ENCODE data around the gene GLIPR2.
A peak's percentile ranks its signal among the peaks of the same experiment; 100 is the strongest.

The GLIPR2 gene

GRCh38 chr9:36138901-36139300 is 2.4 kb downstream of the GLIPR2 start:
- ChIA-PET POLR2A (no interaction called here), CTCF (interaction anchor here (1.5 to 6.3 kb wide), 2 partner anchors 23 to 26 kb away, joined by 3 to 45 read pairs; no protein-coding TSS in a partner anchor)
- no peak for TF ChIP-seq CTCF (IDR thresholded peaks at IDR 0.05; ENCODE audit: insufficient read depth, low read length, missing control alignments)
- no peak for DNase-seq (ENCODE audit: low read depth, low spot score)
- H3K4me3 ChIP-seq (ENCODE audit: low read depth, low read length): no peak overlapping the region

- POLR2A ChIA-PET: interaction anchor here (0.6 kb wide), 1 partner anchor 25 kb away, joined by 3 read pairs; no protein-coding TSS in a partner anchor
- DNase-seq (ENCODE audit: low read depth, low spot score): no peak
- H3K4me3 ChIP-seq (ENCODE audit: low read depth, low read length): no peak overlapping the region
- CTCF ChIA-PET: interaction anchor here (0.7 to 6.3 kb wide), 8 partner anchors 9 to 186 kb away, joined by 3 to 45 read pairs (median 3); no protein-coding TSS in a partner anchor
- TF ChIP-seq CTCF (IDR thresholded peaks at IDR 0.05; ENCODE audit: insufficient read depth, low read length, missing control alignments): no peak
Observed at GRCh38 chr9:36140086-36141084, 3.9 kb downstream of the GLIPR2 start.

- DNase-seq (ENCODE audit: low read depth, low spot score): no peak
- peak; percentile 48 for TF ChIP-seq CTCF (IDR thresholded peaks at IDR 0.05; ENCODE audit: insufficient read depth, low read length, missing control alignments)
- no peak overlapping the region for H3K4me3 ChIP-seq (ENCODE audit: low read depth, low read length)
- POLR2A ChIA-PET: interaction anchor here (0.6 kb wide), 1 partner anchor 24 kb away, joined by 3 read pairs; no protein-coding TSS in a partner anchor
- CTCF ChIA-PET: interaction anchor here (0.8 to 6.3 kb wide), 4 partner anchors 10 to 51 kb away, joined by 3 to 45 read pairs (median 4); no protein-coding TSS in a partner anchor
Observed at GRCh38 chr9:36141288-36141687, 4.8 kb downstream of the GLIPR2 start.

- no peak overlapping the region for H3K4me3 ChIP-seq (ENCODE audit: low read depth, low read length)
- no peak for DNase-seq (ENCODE audit: low read depth, low spot score)
- ChIA-PET POLR2A (no interaction called here), CTCF (interaction anchor here (0.8 to 6.3 kb wide), 3 partner anchors 9 to 23 kb away, joined by 3 to 45 read pairs (median 3); no protein-coding TSS in a partner anchor)
- no peak for TF ChIP-seq CTCF (IDR thresholded peaks at IDR 0.05; ENCODE audit: insufficient read depth, low read length, missing control alignments)
Observed at GRCh38 chr9:36141761-36142160, 5.2 kb downstream of the GLIPR2 start.

GRCh38 chr9:36142510-36143244 is 6.1 kb downstream of the GLIPR2 start:
- CTCF ChIA-PET: interaction anchor here (1.2 to 6.3 kb wide), 3 partner anchors 22 to 49 kb away, joined by 3 to 45 read pairs (median 4); no protein-coding TSS in a partner anchor
- no peak for DNase-seq (ENCODE audit: low read depth, low spot score)
- no peak overlapping the region for H3K4me3 ChIP-seq (ENCODE audit: low read depth, low read length)
- TF ChIP-seq CTCF (IDR thresholded peaks at IDR 0.05; ENCODE audit: insufficient read depth, low read length, missing control alignments): no peak
- POLR2A ChIA-PET: interaction anchor here (0.9 kb wide), 1 partner anchor 24 kb away, joined by 4 read pairs; no protein-coding TSS in a partner anchor

Measured in AG04449 (cell line).